A673 (cell line): ENCODE measurements around the gene ADGRA1. TPM values are rescaled to one million over a fixed set of nuclear protein-coding genes. Genes with fewer than 3 reads are reported as not detected.

Source experiments
- BruUV-seq: library from RNA; stranded (reverse); fragments of 400-500 nt; replicated peaks from 2 replicates; lab custom pipeline; 2021; lab: Mats Ljungman, UMichigan
- CTCF ChIA-PET: fragments of 300-600 bp; sonication (Branson Sonifier 250); formaldehyde crosslinking; loops from one replicate; lab custom pipeline; 2022; ENCODE audit warnings: antibody characterized with exemption; lab: Charles Lee
- POLR2A ChIA-PET: fragments of 300-600 bp; sonication (Branson Sonifier 250); formaldehyde crosslinking; loops from one replicate; lab custom pipeline; 2022; ENCODE audit warnings: antibody characterized with exemption; ENCODE audit not compliant: low non-redundant PET; lab: Charles Lee
- DNase-seq: peaks from one replicate; pipeline ENCODE4 v3.0.0-alpha.2; 2015; ENCODE audit warnings: low spot score
- H3K27ac ChIP-seq: fragments of 200-600 bp; sonication (generic); 2 replicates; pipeline ENCODE4 v1.5.1; 2016; ENCODE audit warnings: mixed run types, low read depth, mild to moderate bottlenecking, mixed read lengths, antibody characterized with exemption, low read length; ENCODE audit not compliant: poor library complexity, severe bottlenecking
- H3K27me3 ChIP-seq: fragments of 200-600 bp; sonication (generic); replicated peaks from 2 replicates; pipeline ENCODE4 v1.6.1; 2017; ENCODE audit warnings: mixed run types, low read depth, mild to moderate bottlenecking, mixed read lengths, antibody characterized with exemption, low read length; ENCODE audit not compliant: insufficient read depth, poor library complexity
- H3K36me3 ChIP-seq: fragments of 200-600 bp; sonication (generic); 2 replicates; pipeline ENCODE4 v1.6.1; 2016; ENCODE audit warnings: mixed run types, mild to moderate bottlenecking, mixed read lengths, antibody characterized with exemption, low read length; ENCODE audit not compliant: insufficient read depth, poor library complexity, severe bottlenecking
- H3K4me1 ChIP-seq: fragments of 200-600 bp; sonication (generic); 2 replicates; pipeline ENCODE4 v1.6.1; 2017; ENCODE audit warnings: mixed run types, mild to moderate bottlenecking, mixed read lengths, antibody characterized with exemption, low read length; ENCODE audit not compliant: insufficient read depth, poor library complexity, severe bottlenecking
- H3K4me3 ChIP-seq: fragments of 200-600 bp; sonication (generic); 2 replicates; pipeline ENCODE4 v1.5.1; 2016; ENCODE audit warnings: low read depth, mixed run types, mild to moderate bottlenecking, mixed read lengths, low read length; ENCODE audit not compliant: poor library complexity, severe bottlenecking
- H3K9me3 ChIP-seq: fragments of 200-600 bp; sonication (generic); 2 replicates; pipeline ENCODE4 v1.6.1; 2016; ENCODE audit warnings: mixed run types, low read depth, mild to moderate bottlenecking, mixed read lengths, antibody characterized with exemption, low read length; ENCODE audit not compliant: poor library complexity, severe bottlenecking
- CTCF ChIP-seq: fragments of 300-800, 200-600 bp; sonication (generic); conservative IDR thresholded peaks from 2 replicates; pipeline ENCODE4 v1.5.1; 2017; ENCODE audit warnings: low read depth, mild to moderate bottlenecking, antibody characterized with exemption, low read length, moderate library complexity, mixed read lengths
- EZH2 ChIP-seq: fragments of 200-600 bp; sonication (generic); IDR thresholded peaks from 2 replicates; pipeline ENCODE4 v1.6.1; 2017; ENCODE audit warnings: borderline replicate concordance, low read depth, mild to moderate bottlenecking, mixed read lengths, antibody characterized with exemption, low read length; ENCODE audit not compliant: poor library complexity, severe bottlenecking
- intact Hi-C: fragments of 100-400 bp; cut with micrococcal nuclease; formaldehyde crosslinking; loops from one replicate; pipeline ENCODE4 v1.10.0; 2022; ENCODE audit not compliant: unreplicated experiment
- total RNA-seq: library from RNA; stranded (reverse); gene quantifications from 2 replicates; pipeline ENCODE4 v1.2.3, GENCODE V29; 2021

Gene ADGRA1
- total RNA-seq, 1 experiment from 2014 or later, result 0.82 TPM

- no TSS peak for BruUV-seq
- intact Hi-C loops, result no loop called here
- no peak for DNase-seq
- Histone ChIP-seq H3K27me3 (no peaks in the 10 kb centered on the region), H3K4me3 (no peak overlapping the region), H3K36me3 (no peaks in the 10 kb centered on the region), H3K9me3 (no peaks in the 10 kb centered on the region), H3K27ac (no peak overlapping the region), H3K4me1 (no peaks in the 10 kb centered on the region)
- ChIA-PET CTCF (no interaction called here), POLR2A (no interaction called here)
- TF ChIP-seq CTCF, result no peak
- no peak for TF ChIP-seq EZH2
Measured at GRCh38 chr10:133060881-133061280, 26.8 kb upstream of the ADGRA1 start.

GRCh38 chr10:133061296-133062038 is 26.3 kb upstream of the ADGRA1 start:
- CTCF ChIA-PET, result no interaction called here

GRCh38 chr10:133062085-133062484 is 25.6 kb upstream of the ADGRA1 start:
- TF ChIP-seq CTCF (no peak), EZH2 (no peak)
- Histone ChIP-seq H3K36me3 (no peaks in the 10 kb centered on the region), H3K4me1 (no peaks in the 10 kb centered on the region), H3K27me3 (peaks cover 3% of the 10 kb centered on the region), H3K9me3 (no peaks in the 10 kb centered on the region), H3K27ac (no peak overlapping the region), H3K4me3 (no peak overlapping the region)
- intact Hi-C loops, result no loop called here
- BruUV-seq, result no TSS peak
- CTCF ChIA-PET, result no interaction called here
- DNase-seq, result no peak
- POLR2A ChIA-PET, result no interaction called here

More at GRCh38 chr10:133061296-133062038, 26.3 kb upstream of the ADGRA1 start:
- no peaks in the 10 kb centered on the region for H3K36me3 ChIP-seq
- TF ChIP-seq EZH2 (no peak), CTCF (no peak)
- H3K27me3 ChIP-seq, result no peaks in the 10 kb centered on the region
- no peak for DNase-seq
- no TSS peak for BruUV-seq
- H3K27ac ChIP-seq, result no peak overlapping the region
- POLR2A ChIA-PET, result no interaction called here
- H3K4me1 ChIP-seq, result no peaks in the 10 kb centered on the region
- intact Hi-C loops, result no loop called here
- H3K9me3 ChIP-seq, result no peaks in the 10 kb centered on the region
- H3K4me3 ChIP-seq, result no peak overlapping the region
